Inflammatory macrophage (primary cell): ENCODE data around the gene GID8.
A peak's percentile ranks its signal among the peaks of the same experiment; 100 is the strongest.
"Not testable (repeated sequence)": the region's sequence is repeated elsewhere in the genome, so short reads cannot be mapped to it uniquely, and the experiment has no call there.

ENCODE experiments used
- DNase-seq, 2 donors: peaks; one replicate each; pipeline ENCODE4 v3.0.0-alpha.2; 2020 to 2022

GID8 gene

DNA sequence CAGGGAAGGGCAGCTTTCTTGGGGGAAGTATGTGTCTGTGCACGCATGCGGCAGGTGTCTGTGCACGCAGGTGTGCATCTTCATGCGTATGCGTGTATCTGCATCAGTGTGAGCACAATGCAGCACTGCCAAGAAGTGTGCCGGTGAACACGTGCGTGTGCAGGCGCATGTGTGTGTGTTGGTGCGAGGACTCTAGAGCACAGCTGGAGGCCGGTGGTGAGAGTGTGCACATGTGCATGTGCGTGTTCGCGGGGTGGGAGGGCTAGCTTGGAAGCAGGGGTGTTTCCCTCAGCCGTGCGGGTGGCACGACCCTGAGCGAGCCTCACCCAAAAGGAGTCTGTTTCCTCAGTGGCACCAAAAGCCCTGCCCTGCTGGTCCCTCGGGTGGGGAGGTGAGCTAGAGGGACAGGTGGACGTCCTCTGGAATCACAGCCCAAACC is 22.1 kb downstream of the GID8 start:
- DNase-seq = no peak

DNA sequence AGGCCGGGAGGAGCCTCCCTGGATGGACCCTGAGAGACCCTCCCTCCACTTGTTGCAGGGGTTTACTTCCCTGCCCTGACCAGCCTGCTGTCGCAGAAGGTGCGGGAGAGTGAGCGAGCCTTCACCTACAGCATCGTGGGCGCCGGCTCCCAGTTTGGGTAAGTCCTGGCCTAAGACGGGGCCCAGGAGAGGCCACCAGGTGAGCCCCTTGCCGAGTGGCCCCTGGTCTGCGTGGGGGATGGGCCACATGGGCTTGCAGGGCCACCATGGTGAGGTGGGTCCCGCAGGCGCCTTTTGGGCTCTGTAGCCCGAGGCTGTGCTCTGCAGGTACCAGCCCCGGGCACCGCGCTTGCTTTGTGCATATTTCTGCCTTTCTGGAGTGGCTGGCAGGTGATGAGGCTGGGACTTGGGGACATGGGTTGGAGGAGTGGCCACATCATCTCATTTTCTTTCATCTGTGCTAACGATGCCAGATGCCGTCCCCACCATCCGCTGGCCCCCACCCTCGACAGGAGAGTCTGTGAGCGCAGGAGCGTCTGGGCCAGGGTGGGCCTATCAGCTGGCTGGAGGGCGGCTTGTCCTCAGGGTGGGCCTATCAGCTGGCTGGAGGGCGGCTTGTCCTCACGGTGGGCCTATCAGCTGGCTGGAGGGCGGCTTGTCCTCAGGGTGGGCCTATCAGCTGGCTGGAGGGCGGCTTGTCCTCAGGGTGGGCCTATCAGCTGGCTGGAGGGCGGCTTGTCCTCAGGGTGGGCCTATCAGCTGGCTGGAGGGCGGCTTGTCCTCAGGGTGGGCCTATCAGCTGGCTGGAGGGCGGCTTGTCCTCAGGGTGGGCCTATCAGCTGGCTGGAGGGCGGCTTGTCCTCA is 22.7 kb downstream of the GID8 start:
- DNase-seq = not testable (repeated sequence)

DNA sequence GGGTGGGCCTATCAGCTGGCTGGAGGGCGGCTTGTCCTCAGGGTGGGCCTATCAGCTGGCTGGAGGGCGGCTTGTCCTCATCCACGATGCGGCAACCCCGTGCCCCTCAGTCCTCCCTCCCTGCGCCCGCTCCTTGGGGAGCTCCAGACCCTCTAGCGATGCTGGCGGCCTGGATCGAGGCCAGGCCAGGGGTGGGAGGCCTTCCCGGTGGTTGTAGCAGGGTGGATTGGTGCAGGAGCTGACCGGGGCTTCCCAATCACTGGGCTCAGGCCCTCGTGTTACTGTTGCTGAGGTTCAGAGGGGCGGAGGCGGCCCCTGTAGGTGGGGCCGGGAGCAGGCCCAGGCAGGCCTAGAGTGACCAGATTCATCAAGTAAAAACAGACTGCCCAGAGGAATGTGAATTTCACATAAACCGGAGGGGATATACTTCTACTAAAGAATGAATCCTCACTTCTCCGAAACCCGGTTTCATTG is 23.4 kb downstream of the GID8 start:
- DNase-seq = no peak

DNA sequence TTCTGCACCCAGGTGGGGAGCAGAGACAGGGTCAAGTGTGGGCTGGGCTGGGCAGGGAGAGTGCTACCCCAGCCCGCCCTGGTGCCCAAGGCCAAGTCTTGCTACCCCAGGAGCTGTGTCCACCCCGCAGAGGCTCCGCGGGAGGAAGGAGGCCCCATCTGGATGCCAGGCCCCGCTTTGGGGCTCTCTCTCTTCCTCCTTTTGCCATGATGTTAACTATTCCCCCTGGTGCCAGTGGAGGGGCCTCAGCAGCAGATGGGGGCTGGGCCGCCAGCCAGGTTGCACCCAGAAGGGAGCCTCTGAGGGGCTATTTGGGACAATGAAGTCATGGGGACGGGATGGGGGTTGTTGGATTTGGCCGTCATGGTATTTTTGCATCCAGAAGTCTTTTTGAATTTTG is 23.9 kb downstream of the GID8 start:
- no peak for DNase-seq

DNA sequence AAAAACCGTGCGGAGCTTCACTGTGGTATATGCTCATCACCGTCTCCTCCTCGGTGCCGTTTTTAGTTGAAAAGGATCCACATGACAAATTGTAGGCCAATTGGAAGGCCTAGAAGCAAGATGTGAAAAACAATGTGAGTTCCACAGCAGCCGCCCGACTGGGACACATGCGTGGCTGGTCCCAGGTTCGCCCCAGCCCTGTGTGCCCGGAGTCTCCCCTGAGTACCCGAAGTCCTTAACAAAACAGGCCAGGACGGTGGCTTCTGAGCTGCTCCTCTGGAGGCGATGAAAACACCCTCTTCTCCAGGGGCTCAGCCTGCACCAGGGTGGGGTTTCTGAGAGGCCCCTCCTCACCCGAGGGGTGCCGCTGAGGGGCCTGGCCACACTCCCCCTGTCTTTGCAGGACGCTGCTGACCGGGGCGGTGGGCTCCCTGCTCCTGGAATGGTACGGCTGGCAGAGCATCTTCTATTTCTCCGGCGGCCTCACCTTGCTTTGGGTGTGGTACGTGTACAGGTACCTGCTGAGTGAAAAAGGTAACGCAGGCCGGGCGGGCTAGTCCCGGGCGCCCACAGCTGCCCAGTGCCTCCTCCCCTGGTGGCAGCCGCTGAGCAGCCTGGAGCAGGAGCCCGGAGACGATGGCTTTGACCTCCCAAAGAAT is 24.4 kb downstream of the GID8 start:
- no peak for DNase-seq

DNA sequence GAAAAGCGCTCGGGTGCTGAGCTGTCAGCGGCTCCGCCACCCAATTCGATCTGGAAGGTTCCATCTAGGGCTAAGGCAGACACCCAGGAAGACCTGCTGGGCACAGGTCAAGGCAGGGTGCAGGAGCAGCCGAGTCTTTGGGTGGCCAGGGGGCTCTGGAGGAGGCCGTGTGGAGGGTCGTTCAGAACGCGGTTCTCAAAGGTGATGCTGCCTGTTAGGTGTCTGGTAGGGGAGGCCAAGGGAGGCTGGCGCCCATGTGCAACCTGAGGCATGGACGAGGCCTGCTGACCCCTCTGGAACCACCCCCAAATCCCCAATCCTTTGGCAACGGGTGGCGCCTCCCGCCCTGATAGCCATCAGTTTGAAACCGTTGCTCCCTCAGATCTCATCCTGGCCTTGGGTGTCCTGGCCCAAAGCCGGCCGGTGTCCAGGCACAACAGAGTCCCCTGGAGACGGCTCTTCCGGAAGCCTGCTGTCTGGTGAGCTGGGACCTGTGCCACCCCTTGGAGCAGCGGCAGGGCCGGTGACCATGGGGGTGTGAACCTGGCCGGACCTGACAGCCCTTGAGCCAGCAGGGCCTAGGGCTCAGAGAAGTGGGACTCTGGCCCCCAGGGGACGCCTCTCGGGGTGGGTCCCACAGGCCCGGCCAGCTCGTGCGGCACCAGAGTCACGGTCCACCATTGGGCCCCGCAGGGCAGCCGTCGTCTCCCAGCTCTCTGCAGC is 25.1 kb downstream of the GID8 start:
- DNase-seq = no peak

DNA sequence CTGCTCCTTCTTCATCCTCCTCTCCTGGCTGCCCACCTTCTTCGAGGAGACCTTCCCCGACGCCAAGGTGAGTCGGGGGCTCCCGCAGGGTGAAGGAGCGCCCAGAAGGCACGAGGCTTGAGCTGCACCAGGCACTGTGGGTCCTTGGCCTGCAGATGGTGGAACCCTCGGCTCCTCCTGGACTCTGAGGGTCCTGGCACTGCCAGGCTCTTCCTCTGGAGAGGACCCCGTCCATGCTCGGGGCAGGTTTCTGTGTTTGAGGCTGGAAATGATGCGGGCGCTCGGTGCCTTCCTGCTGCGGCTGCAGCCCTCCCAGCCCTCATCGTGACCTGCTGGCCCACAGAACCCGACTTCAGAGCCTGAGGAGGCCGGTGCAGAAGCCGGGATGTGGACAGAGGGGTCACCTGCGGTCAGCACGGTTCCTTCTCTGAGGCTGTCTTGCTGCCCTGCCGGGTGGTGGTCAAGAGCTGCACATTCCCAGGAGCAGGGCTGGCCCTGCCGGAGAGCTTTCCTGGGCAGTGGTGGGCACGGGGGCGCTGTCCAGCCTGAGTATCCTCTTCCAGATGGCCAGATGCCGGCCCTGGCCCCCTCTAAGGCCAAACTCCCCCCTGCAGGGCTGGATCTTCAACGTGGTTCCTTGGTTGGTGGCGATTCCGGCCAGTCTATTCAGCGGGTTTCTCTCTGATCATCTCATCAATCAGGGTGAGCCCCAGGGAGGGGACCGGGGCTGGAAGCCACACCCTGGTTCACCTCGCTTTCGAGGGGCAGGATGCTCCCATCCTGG is 25.9 kb downstream of the GID8 start:
- no peak for DNase-seq

DNA sequence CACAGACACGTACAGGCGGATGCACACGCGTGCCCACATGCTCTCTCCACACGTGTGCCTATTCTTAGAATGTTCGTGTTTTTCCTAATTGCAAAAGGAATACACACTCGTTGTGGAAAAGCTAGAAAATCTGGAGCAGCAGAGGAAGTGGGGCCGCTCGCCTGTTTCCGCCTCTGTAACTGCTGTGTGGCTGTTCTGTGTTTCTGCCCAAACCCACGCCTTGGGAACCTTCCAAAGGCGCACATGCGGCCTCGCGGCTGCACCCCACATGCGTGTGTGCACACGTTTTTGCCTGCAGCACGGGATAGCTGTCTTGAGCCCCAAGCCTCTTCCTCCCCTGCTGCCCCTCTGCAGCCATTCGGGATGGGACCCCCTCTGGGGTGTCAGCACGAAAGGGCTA is 26.8 kb downstream of the GID8 start:
- peak; percentile 37 to 53 for DNase-seq

DNA sequence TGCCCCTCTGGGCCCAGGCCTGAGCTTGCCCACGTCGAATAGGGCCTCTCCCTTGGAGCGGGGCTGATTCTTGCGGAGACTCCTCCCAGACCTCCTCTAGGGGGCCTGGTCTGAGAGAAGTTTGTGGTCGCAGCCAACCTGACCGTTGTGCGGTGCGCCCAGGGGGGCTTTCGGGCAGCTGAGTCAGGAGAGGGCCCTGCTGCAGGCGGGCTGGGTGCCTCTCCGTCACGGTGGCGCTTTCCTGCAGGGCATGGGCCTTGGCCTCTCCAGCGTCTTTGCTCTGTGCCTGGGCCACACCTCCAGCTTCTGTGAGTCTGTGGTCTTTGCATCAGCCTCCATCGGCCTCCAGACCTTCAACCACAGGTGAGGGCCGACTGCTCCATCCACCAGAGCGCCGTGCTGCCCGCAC is 27.4 kb downstream of the GID8 start:
- DNase-seq = no peak

DNA sequence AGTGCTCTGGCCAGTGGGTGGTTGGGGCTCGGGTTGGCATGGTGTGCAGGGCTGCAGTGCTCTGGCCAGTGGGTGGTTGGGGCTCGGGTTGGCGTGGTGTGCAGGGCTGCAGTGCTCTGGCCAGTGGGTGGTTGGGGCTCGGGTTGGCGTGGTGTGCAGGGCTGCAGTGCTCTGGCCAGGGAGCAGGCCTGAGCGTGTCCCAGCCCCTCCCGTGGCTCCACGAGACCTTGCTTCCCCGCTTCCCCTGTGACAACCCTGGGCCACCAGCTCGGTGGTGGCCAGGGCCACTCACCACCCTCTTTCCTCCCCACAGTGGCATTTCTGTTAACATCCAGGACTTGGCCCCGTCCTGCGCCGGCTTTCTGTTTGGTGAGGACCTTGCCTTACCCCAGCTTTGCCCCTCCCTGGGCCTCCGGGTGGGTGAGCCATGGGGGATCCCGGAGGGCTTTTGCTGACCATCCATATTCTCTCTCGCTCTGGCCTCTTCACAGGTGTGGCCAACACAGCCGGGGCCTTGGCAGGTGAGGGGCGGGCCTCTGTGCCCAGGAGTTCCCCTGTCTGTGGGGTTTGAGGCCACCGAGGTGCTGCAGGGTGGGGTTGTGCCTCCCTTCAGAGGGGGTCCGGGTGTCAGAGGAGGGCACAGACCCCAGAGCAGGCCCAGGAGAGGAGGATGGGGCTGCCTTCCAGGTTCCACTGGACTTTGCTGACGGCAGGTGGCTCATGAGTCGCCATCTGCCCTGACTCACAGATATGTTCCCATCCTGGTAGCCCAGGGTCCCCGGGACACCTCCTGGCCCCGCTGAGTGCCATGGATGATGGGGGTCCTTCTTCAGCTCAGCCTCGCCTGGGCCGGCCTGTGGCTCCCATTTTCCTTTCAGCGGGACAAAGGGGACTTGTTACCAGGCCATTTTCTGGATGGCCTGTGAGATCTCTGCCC is 28.5 kb downstream of the GID8 start:
- DNase-seq = no peak

DNA sequence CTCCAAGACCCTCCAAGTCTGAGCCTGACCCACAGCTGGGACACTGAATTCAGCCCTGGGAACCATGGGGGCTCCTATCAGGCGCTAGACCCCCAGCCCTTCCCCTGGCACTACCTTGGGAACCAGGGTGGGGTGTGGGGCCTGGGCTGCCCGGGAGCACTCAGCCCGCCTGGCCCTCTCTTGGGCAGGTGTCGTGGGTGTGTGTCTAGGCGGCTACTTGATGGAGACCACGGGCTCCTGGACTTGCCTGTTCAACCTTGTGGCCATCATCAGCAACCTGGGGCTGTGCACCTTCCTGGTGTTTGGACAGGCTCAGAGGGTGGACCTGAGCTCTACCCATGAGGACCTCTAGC is 29.2 kb downstream of the GID8 start:
- no peak for DNase-seq

DNA sequence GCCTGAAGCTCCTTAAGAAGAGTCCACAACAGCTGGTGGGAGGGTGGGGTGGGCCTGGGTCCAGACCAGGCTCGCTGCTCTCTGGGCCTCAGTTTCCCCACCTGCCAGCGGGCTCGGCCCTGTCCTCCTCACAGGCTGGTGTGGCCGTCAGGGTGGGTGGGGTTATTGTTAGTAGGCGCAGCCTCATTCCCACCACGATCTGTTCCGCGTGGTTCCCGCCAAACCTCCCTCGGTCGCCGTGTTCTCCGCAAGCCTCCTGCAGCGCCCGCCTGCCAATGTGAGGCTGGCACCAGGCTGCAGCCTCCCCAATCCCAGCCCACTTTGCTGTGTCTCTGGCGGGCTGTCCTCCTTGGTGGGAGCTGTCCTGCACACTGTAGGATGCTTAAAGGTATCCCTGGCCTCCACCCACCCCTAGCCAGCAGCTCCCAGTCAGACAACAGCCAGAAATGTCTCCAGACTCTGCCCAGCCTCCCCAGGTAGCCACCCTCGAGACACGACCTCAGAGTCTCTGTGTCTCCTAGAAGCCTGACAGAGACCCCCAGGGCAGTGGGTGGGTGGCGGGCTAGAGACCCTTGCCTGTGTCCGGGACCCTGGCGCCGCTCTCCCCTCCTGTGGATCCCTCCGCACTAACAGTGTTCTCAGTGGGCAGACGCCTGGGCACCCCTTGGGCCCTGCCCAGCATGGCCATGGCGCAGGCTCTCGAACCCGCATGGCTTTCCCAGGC is 29.8 kb downstream of the GID8 start:
- DNase-seq = no peak

DNA sequence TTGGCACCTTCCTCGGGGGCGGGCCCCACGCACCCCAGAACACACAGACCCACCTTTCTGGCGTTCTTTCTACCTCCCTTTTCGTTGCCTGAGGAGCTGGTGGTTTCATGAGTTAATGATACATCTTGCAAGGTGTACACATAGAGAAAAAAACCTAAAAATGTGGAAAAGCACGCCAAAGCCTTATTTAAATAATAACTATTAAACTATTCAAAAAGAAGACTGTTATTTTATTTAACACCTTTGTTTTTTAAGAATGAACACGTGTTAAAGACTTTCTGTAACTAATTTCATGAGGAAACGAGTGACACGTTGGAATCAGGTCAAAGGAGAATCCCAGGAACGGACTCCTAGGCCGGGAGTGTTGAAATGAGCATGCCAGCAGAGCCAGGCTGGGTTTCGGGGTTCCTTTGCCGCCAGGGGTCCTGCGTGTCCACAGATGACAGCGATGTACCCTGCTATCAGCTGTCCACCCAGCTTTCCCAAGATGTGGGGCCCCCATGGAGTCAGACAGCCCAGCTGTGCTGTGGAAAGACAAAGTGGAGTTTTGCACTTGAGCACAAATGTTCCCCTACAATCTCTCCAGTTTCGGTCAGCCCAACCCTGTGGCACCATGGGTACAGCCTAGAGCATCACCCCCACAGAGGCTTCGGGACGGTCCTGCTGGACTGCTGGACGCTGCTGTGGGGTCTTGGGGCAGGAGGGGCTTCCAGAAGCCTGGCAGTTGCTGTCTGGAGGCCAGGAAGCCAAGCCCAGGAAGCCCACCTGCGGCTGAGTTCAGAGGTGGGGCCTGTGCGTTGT is 30.6 kb downstream of the GID8 start:
- no peak for DNase-seq

DNA sequence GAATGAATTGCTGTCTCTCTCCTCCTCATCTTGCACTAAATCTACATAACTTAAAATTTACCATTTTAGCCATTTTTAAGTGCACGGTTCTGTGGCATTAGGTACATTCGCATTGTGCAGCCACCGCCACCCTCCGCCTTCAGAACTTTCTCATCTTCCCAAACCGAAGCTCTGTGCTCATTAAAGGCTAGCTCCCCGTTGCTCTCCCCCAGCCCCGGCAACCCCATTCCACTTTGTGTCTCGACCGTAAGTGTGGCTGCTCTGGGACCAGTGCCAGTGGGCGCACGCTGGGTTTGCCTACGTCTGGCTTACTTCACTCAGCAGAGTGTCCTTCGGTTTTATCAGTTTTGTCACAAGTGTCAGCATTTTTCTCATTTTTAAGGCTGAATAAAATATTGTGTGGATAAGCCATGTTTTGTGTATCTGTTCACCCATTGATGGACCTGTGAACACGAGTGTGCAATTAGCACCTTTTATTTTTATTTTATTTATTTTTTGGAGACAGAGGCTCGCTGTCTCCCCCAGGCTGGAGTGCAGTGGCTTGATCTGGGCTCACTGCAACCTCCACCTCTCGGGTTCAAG is 31.3 kb downstream of the GID8 start:
- no peak for DNase-seq

DNA sequence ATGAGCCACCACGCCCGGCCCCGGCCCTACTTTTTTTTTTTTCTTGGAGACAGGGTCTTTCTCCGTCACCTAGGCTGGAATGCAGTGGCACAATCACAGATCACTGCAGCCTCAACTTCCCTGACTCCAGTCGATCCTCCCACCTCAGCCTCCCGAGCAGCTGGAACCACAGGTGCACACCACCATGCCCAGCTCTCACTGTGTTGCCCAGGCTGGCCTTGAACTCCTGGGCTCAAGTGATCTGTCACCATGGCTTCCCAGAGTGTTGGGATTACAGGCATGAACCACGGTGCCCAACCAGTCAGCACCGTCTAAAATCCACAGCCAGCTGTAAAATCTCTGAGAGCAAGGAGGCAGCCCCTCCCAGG is 32.0 kb downstream of the GID8 start:
- no peak for DNase-seq

DNA sequence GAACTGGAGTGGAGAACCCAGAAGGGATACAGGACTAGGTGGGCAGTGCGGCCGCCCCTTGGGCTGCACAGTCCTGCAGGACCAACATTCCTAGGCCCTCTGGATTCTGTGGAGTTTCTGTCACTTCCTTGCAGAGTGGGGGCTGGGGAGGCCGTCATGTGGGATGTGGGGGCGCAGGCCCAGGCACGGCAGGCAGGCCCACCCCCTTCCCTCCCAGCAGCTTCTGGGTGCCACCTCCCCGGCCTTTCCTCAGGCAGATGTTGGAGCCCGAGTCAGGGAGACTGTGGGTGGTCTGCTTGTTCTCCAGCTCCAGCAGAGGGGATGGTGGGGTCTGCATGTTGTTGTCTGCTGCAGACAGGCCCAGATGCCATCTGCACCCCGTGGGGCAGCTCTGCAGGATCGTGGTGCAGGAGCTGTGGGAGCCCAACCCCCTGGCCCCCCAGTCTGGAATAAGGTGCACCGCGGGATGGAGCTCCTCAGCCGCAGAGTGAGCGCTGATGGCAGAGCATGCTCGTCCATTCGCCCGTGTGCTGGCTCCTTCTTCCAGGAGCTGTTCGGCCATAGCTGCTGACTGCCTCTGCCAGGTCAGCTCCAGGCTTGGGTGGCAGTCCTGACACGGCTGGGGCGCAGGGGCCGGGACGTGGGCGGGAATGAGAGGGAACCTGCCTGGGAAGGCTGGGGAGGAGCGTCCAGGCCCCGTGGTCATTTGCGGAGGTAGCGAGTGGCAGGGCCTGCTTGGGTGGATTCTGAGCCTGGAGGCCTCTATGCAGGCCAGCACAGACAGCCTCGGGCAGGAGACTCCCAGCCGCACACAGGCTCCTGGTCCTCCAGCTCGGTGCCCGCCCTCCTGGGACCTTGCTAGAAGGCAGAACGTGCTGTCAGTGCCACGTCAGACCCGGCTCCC is 32.6 kb downstream of the GID8 start:
- DNase-seq = no peak

DNA sequence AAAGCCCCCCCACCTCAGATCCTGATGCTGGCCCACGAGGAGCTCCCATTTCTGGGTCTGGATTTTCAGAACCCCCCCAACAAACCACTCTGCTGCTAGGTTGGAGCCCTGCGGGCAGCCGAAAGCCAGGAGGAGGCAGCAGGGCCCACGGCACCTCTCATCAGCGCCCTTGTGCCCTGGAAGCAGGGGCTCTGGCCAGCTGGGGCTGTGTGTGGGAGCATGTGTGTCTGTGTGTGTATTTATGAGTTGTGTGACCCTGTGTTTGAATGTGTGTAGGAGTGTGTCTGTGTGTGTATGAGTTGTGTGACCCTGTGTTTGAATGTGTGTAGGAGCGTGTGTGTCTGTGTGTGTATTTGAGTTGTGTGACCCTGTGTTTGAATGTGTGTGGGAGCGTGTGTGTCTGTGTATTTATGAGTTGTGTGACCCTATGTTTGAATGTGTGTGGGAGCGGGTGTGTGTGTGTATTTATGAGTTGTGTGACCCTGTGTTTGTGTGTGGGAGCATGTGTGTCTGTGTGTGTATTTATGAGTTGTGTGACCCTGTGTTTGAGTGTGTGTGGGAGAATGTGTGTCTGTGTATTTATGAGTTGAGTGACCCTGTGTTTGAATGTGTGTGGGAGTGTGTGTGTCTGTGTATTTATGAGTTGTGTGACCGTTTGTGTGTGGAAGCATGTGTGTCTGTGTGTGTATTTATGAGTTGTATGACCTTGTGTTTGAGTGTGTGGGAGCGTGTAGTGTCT is 33.4 kb downstream of the GID8 start:
- no peak for DNase-seq
